HG03159 (cell line): Measurements from ENCODE around the gene EPHB3.
A peak's percentile ranks its signal among the peaks of the same experiment; 100 is the strongest.

ENCODE experiments used
- ATAC-seq: cut with Tn5 transposase; IDR thresholded peaks from one replicate; pipeline ENCODE4 v1.9.1; 2021; ENCODE audit warnings: mild to moderate bottlenecking, moderate library complexity; ENCODE audit not compliant: unreplicated experiment

The EPHB3 gene

GRCh38 chr3:184543256-184543655 is 18.3 kb upstream of the EPHB3 start:
- ATAC-seq: no peak

GRCh38 chr3:184543843-184544512 is 17.6 kb upstream of the EPHB3 start:
- ATAC-seq: peak; percentile 68

GRCh38 chr3:184544513-184544861 is 17.1 kb upstream of the EPHB3 start:
- ATAC-seq: no peak

- no peak for ATAC-seq
Measured at GRCh38 chr3:184545769-184546168, 15.8 kb upstream of the EPHB3 start.

GRCh38 chr3:184546252-184546651 is 15.3 kb upstream of the EPHB3 start:
- ATAC-seq: no peak

GRCh38 chr3:184549796-184550577 is 11.6 kb upstream of the EPHB3 start:
- no peak for ATAC-seq

GRCh38 chr3:184551103-184551502 is 10.5 kb upstream of the EPHB3 start:
- no peak for ATAC-seq

- ATAC-seq: no peak
Measured at GRCh38 chr3:184551614-184552256, 9.8 kb upstream of the EPHB3 start.

GRCh38 chr3:184552296-184552695 is 9.3 kb upstream of the EPHB3 start:
- ATAC-seq: no peak

- no peak for ATAC-seq
Measured at GRCh38 chr3:184552863-184553262, 8.7 kb upstream of the EPHB3 start.

GRCh38 chr3:184553385-184553784 is 8.2 kb upstream of the EPHB3 start:
- no peak for ATAC-seq

GRCh38 chr3:184554461-184554860 is 7.1 kb upstream of the EPHB3 start:
- no peak for ATAC-seq

- no peak for ATAC-seq
Measured at GRCh38 chr3:184556582-184557347, 4.8 kb upstream of the EPHB3 start.

GRCh38 chr3:184557348-184557950 is 4.1 kb upstream of the EPHB3 start:
- ATAC-seq: no peak

- ATAC-seq: no peak
Measured at GRCh38 chr3:184558726-184559125, 2.9 kb upstream of the EPHB3 start.

- no peak for ATAC-seq
Measured at GRCh38 chr3:184559336-184559735, 2.2 kb upstream of the EPHB3 start.

GRCh38 chr3:184560531-184560930 is 1.1 kb upstream of the EPHB3 start:
- no peak for ATAC-seq

GRCh38 chr3:184561913-184562877 is 610 bp downstream of the EPHB3 start:
- no peak for ATAC-seq

GRCh38 chr3:184562878-184563560 is 1.4 kb downstream of the EPHB3 start:
- ATAC-seq: no peak
